Measurements from ENCODE around the gene AGAP3. TPM values are rescaled to one million over a fixed set of nuclear protein-coding genes. Genes with fewer than 3 reads are reported as not detected.

AGAP3 gene
- polyA plus RNA-seq, 1 donor = 65.0 TPM

- DNase-seq = no peak
Measured at GRCh38 chr7:151161757-151162156, 75.5 kb downstream of the AGAP3 start.

GRCh38 chr7:151166629-151167196 is 80.4 kb downstream of the AGAP3 start:
- DNase-seq = no peak

GRCh38 chr7:151167197-151167961 is 81.1 kb downstream of the AGAP3 start, which contains the start of gene GBX1:
Gene GBX1, minus strand, starts transcription at chr7:151167694. Its CDS starts 146 bp downstream, at chr7:151167548.
- peak; percentile 60 for DNase-seq

GRCh38 chr7:151168003-151168786 is 81.9 kb downstream of the AGAP3 start:
- no peak for DNase-seq

- no peak for DNase-seq
Measured at GRCh38 chr7:151168787-151169162, 82.5 kb downstream of the AGAP3 start.

GRCh38 chr7:151172273-151173141 is 86.2 kb downstream of the AGAP3 start:
- peak; percentile 68 for DNase-seq

- no peak for DNase-seq
Measured at GRCh38 chr7:151173386-151174245, 87.3 kb downstream of the AGAP3 start.

GRCh38 chr7:151174246-151175046 is 88.2 kb downstream of the AGAP3 start:
- DNase-seq = no peak

GRCh38 chr7:151175047-151175792 is 88.9 kb downstream of the AGAP3 start:
- no peak for DNase-seq

GRCh38 chr7:151175793-151176311 is 89.6 kb downstream of the AGAP3 start:
- DNase-seq = no peak

- no peak for DNase-seq
Measured at GRCh38 chr7:151176401-151176800, 90.1 kb downstream of the AGAP3 start.

- no peak for DNase-seq
Measured at GRCh38 chr7:151177310-151177709, 91.0 kb downstream of the AGAP3 start.

- DNase-seq = no peak
Measured at GRCh38 chr7:151178236-151178635, 92.0 kb downstream of the AGAP3 start.

GRCh38 chr7:151178831-151179230 is 92.6 kb downstream of the AGAP3 start:
- DNase-seq = no peak

GRCh38 chr7:151179287-151179860 is 93.1 kb downstream of the AGAP3 start:
- no peak for DNase-seq

GRCh38 chr7:151179946-151180345 is 93.7 kb downstream of the AGAP3 start:
- DNase-seq = no peak

GRCh38 chr7:151181011-151181431 is 94.7 kb downstream of the AGAP3 start:
- no peak for DNase-seq

GRCh38 chr7:151185762-151186639 is 99.7 kb downstream of the AGAP3 start:
- no peak for DNase-seq

Measured in left kidney (tissue), 2 donors.